ENCODE results near the gene SPEM1.

Gene SPEM1, protein sequence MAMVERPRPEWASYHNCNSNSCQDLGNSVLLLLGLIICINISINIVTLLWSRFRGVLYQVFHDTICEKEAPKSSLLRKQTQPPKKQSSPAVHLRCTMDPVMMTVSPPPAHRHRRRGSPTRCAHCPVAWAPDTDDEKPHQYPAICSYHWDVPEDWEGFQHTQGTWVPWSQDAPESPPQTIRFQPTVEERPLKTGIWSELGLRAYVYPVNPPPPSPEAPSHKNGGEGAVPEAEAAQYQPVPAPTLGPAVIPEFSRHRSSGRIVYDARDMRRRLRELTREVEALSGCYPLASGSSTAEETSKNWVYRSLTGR

DNA sequence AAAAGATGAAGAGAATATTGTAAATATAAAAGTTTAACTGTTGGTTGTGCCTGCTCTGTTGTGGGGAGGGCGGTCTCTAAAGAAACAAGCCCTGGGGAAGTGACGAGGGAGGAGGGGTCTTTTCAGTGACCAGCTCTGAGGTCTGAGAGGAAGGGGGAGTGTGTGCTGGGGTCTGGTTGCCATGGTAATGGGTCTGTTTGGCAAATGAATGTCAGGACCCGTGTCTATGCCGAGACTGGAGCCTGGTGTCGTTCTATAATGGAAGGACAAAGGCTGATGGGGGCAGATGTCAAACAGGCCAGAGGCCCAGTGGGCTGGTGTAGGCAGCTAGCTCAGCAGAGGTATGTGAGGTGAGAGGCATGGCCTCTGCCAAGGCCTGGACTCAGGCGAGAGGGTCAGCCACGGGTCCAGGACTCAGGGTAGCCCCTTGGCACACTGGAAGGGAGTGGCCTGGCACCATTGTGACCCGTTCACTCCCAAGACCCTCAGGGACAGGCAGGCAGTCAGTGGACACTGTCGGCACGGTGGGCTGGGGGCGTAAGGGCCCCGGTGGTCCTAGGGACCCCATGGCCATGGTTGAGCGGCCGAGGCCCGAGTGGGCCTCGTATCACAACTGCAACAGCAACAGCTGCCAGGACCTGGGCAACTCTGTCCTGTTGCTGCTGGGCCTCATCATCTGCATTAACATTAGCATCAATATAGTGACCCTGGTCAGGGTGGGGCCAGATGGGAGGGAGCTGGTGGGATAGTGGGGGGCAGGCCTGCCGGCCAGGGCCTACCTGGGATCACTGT is at the start of gene SPEM1:
Gene SPEM1, plus strand, starts transcription at position 506 of the 792 bp plus-strand sequence. Its CDS starts 61 bp downstream, at position 567.
- DNase-seq (ENCODE audit: extremely low read depth, low read depth): no peak
- TF ChIP-seq, protein P1, sequence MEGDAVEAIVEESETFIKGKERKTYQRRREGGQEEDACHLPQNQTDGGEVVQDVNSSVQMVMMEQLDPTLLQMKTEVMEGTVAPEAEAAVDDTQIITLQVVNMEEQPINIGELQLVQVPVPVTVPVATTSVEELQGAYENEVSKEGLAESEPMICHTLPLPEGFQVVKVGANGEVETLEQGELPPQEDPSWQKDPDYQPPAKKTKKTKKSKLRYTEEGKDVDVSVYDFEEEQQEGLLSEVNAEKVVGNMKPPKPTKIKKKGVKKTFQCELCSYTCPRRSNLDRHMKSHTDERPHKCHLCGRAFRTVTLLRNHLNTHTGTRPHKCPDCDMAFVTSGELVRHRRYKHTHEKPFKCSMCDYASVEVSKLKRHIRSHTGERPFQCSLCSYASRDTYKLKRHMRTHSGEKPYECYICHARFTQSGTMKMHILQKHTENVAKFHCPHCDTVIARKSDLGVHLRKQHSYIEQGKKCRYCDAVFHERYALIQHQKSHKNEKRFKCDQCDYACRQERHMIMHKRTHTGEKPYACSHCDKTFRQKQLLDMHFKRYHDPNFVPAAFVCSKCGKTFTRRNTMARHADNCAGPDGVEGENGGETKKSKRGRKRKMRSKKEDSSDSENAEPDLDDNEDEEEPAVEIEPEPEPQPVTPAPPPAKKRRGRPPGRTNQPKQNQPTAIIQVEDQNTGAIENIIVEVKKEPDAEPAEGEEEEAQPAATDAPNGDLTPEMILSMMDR (IDR thresholded peaks at IDR 0.05; ENCODE audit: low read depth, low read length): no peak

DNA sequence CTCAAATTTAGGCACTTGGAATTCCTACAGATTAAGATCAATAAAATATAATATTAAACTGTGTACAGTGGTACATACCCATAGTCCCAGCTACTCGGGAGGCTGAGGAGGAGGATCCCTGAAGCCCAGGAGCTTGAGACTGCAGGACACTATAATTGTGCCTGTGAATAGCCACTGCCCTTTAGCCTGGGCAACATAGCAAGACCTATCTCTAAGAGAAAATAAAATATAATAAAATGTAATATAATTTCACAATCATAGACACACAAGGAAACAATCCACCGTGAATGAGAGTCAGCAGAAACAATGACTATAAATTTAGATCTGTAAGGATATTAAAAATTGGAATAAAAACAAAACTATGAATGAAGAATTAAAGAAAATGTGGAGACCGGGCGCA is 49.3 kb upstream of the SPEM1 start:
- TF ChIP-seq, protein P1 (IDR thresholded peaks at IDR 0.05; ENCODE audit: low read depth, low read length): no peak
- no peak for DNase-seq (ENCODE audit: extremely low read depth, low read depth)

DNA sequence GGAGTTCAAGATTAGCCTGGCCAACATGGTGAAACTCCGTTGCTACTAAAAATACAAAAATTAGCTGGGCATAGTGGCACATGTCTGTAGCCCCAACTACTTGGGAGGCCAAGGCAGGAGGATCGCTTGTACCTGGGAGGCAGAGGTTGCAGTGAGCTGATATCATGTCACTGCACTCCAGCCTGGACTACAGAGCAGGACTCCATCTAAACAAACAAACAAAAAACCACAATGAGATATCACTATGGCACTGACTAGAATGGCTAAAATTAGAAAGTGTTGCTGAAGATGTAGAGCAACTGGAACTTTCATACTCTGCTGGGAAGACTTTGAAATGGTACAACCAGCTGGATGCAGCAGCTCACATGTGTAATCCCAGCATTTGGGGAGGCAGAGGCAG is 45.8 kb upstream of the SPEM1 start:
- TF ChIP-seq, protein P1 (IDR thresholded peaks at IDR 0.05; ENCODE audit: low read depth, low read length): no peak
- no peak for DNase-seq (ENCODE audit: extremely low read depth, low read depth)

DNA sequence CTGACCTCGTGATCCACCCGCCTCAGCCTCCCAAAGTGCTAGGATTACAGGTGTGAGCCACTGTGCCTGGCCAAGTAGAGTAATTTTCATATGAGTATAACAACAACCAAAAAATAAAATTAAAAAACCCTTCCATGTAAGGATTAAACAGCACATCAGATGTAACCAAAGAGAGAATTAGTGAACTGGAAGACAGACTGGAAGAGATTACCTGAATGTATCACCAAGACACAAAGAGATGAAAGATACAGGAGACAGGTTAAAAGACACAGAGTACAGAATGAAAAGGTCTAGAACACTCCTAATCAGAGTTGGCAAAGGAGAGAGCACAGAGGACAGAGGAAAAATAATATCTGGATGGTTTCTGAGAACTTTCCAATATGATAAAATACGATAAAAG is 41.0 kb upstream of the SPEM1 start:
- TF ChIP-seq, protein P1 (IDR thresholded peaks at IDR 0.05; ENCODE audit: low read depth, low read length): no peak
- DNase-seq (ENCODE audit: extremely low read depth, low read depth): no peak

DNA sequence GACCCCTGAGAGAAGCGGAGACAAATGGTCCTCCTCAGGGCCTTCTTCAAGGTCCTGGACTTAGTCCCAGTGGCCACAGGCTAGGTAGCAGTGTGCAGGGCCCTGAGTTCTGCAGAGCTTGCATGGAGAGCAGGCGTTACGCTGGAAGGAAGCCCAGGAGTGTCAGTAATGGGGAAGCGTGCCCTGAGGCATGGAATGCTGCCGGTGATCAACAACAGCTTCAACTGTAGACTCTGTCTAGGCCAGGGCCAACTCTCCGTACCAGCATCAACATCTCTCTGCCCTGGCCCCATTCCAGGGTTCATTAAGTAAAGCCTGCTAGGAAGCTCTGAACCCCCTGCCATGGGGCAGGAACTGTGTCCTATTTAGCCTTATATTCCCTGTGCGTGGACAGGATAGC is 39.8 kb upstream of the SPEM1 start:
- peak; percentile 63 for DNase-seq (ENCODE audit: extremely low read depth, low read depth)
- TF ChIP-seq, protein P1 (IDR thresholded peaks at IDR 0.05; ENCODE audit: low read depth, low read length): no peak

DNA sequence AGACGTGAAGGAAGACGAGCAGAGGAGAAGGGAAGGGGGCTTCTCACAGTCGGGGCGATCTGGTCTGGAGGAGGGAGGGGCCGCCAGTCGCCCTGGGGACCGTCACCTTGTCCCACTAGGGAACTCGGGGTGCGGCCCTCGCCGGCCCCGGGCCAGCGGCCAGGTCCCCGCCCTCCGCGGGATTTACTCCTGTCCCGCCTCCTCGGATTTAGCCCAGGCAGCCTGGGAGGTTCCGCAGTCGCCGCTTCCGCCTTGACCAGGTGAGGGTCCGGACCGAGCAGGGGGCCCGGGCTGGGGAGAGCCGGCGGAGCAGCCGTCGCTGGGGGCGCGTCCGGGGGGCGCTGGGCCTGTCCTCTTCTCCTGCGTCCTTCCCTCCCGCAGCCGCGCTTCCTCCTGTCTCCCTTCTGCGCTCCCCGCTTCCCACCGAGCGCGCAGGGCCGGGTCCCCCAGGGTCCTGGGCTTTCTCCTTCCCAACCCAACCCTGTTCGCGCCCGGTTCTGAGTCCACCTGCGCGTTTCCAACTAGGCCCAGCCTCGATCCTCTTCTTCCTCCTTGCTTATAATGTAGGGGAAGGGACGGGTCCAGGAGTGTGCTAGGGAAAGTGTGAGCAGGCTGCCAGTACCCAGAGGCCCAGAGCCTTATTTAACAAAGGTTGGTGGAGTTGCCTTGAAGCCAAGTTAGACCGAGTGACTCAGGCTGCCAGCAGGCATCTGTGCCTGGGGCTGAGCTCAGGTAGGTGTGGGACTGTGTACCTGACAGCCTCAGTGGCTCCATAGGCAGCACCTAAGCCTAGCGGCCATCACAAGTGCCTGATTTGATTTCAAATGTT is 39.1 kb upstream of the SPEM1 start, which contains the start of gene TNK1:
Gene TNK1, plus strand, starts transcription at position 235 of the 829 bp plus-strand sequence. CDS start 1,838 bp downstream, outside the sequence.
- TF ChIP-seq, protein P1 (IDR thresholded peaks at IDR 0.05; ENCODE audit: low read depth, low read length): no peak
- DNase-seq (ENCODE audit: extremely low read depth, low read depth): no peak
